Measurements from ENCODE around the gene CD247. TPM values are rescaled to one million over a fixed set of nuclear protein-coding genes. Genes with fewer than 3 reads are reported as not detected.

The CD247 gene
- total and polyA plus RNA-seq, 10 of the 15 experiments (the other 5 are each of a cell fraction or from before 2014, with no cell fraction given): 0.10 to 0.77 (median 0.30) TPM

GRCh38 chr1:167465018-167465417 is 53.3 kb downstream of the CD247 start (continued):
- TF ChIP-seq E2F8 (IDR thresholded peaks at IDR 0.05; ENCODE audit: low read depth, partially characterized antibody) (no peak), NFIC (IDR thresholded peaks at IDR 0.05; ENCODE audit: low read depth, low read length) (no peak), FOXM1 (IDR thresholded peaks at IDR 0.05; ENCODE audit: low read depth, low read length) (no peak), SIX5 (IDR thresholded peaks at IDR 0.05; ENCODE audit: low read depth, low read length, severe bottlenecking) (no peak), BCL11A (IDR thresholded peaks at IDR 0.05; ENCODE audit: low read depth, low read length) (no peak)
- TF ChIP-seq, protein P1, sequence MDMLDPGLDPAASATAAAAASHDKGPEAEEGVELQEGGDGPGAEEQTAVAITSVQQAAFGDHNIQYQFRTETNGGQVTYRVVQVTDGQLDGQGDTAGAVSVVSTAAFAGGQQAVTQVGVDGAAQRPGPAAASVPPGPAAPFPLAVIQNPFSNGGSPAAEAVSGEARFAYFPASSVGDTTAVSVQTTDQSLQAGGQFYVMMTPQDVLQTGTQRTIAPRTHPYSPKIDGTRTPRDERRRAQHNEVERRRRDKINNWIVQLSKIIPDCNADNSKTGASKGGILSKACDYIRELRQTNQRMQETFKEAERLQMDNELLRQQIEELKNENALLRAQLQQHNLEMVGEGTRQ (IDR thresholded peaks at IDR 0.05; ENCODE audit: borderline replicate concordance, low read depth, low read length): no peak

DNA sequence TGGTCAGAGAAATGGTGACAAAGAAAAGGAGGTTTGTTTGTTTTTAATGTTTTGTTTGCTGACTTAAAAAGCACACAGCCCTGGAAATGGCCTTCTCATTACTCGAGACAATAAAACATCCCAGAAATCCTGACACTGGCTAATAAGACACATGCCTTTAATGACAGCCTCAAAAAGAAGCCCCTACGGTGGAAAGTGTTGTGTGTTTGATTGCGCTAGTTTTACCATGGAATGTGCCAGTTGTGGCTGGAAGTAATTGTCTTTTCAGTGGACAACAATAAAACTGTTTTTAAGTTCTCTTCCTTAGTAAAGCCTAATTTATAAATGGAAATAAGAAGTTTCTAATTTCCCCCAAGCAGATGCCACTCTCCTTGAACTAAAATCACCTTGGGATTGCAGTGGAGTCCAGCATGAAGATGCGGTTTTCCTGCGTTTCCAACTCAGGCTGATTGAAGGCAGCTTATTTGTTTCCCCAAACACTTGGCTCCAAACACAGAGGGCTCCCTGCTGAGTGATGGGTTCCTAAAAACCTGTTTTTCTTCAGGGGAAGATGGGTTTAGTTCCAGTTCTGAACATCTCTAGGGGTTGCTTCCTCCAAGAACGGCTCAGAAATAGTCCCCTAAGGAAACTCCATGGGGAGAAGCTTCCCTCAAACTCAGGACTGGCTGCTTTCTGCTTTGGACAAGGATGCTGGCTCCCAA is 54.3 kb downstream of the CD247 start:
- Histone ChIP-seq H3K4me1 (ENCODE audit: control insufficient read depth, insufficient read depth, low read length) (no peaks in the 10 kb centered on the region), H3K36me3 (ENCODE audit: control insufficient read depth in 2 of 2, insufficient read depth in 2 of 2, low read length in 1 of 2) (no peaks in the 10 kb centered on the region), H3K9me3 (replicated peaks; ENCODE audit: control insufficient read depth, insufficient read depth, low read length) (no peaks in the 10 kb centered on the region), H3K27ac (ENCODE audit: control insufficient read depth, insufficient read depth) (no peak overlapping the region), H3K27me3 (replicated peaks in 1 of 2; ENCODE audit: control insufficient read depth in 2 of 2, insufficient read depth in 2 of 2, low read length in 1 of 2) (no peaks in the 10 kb centered on the region; a peak in 1 of 4 replicates), H4K20me1 (ENCODE audit: control insufficient read depth, insufficient read depth) (no peaks in the 10 kb centered on the region), H3K9ac (ENCODE audit: control insufficient read depth, insufficient read depth, low read length) (no peak overlapping the region), H2AFZ (ENCODE audit: control insufficient read depth, low read depth, low read length) (no peak overlapping the region), H3K4me2 (ENCODE audit: control insufficient read depth, insufficient read depth) (no peak overlapping the region), H3K4me3 (no peak overlapping the region), H3K79me2 (ENCODE audit: control insufficient read depth, insufficient read depth, low read length) (no peaks in the 10 kb centered on the region)
- SMC1A ChIA-PET (ENCODE audit: uncharacterized antibody, unreplicated experiment): interaction anchor here (0.8 to 1.3 kb wide), 3 partner anchors 8 to 251 kb away, joined by 3 read pairs; no protein-coding TSS in a partner anchor
- BruUV-seq (replicated peaks): no TSS peak
- RAD21 ChIA-PET (ENCODE audit: unreplicated experiment): no interaction called here
- POLR2A ChIA-PET: no interaction called here
- FAIRE-seq (no peak), DNase-seq (ENCODE audit: low read depth, low spot score) (no peak), ATAC-seq (no peak)
- in situ Hi-C loops (cut with MboI) (no loop called here), intact Hi-C loops (cut with micrococcal nuclease; ENCODE audit: unreplicated experiment) (no loop called here)
- CTCF ChIA-PET: interaction anchor here (0.7 to 1.3 kb wide), 4 partner anchors 9 to 76 kb away, joined by 3 read pairs; no protein-coding TSS in a partner anchor
- WGBS (ENCODE audit: insufficient coverage, insufficient replicate concordance, low lambda C conversion rate, missing lambda C conversion rate): 72% methylated on average over 6 of the region's 6 CpGs
- TF ChIP-seq YBX1 (IDR thresholded peaks at IDR 0.05): no peak
- no peak for TF ChIP-seq MYB (IDR thresholded peaks at IDR 0.05; ENCODE audit: borderline replicate concordance, low read depth, low read length)
- TF ChIP-seq STAT3 (IDR thresholded peaks at IDR 0.05; ENCODE audit: low read depth, low read length): no peak
- TF ChIP-seq EGR1 (IDR thresholded peaks at IDR 0.05; ENCODE audit: borderline replicate concordance in 1 of 2, low read depth in 2 of 2, low read length in 2 of 2): no peak
- TF ChIP-seq CHD1 (IDR thresholded peaks at IDR 0.05; ENCODE audit: low read depth, low read length): no peak
- TF ChIP-seq CEBPB (IDR thresholded peaks at IDR 0.05; ENCODE audit: borderline replicate concordance in 1 of 2, low read depth in 2 of 2, low read length in 2 of 2): no peak
- TF ChIP-seq REST (IDR thresholded peaks at IDR 0.05; ENCODE audit: low read depth, low read length): no peak
- TF ChIP-seq SUPT20H (IDR thresholded peaks at IDR 0.05; ENCODE audit: borderline replicate concordance, control insufficient read depth, low read depth, low read length): no peak
